Measurements from ENCODE around the gene REC8. TPM values are rescaled to one million over a fixed set of nuclear protein-coding genes. Genes with fewer than 3 reads are reported as not detected.

Gene REC8
- total and polyA plus RNA-seq, 11 donors, result 0.32 to 25.3 (median 4.4) TPM

- Histone ChIP-seq H3K4me1 (peaks cover 0 to 16% (median 0%) of the 10 kb centered on the region in 12 donors), H3K4me3 (no peak overlapping the region), H3K36me3 (peaks cover 0 to 37% (median 17%) of the 10 kb centered on the region in 9 donors), H3K9me3 (no peaks in the 10 kb centered on the region), H3K27me3 (no peaks in the 10 kb centered on the region), H3K27ac (peak overlapping the region in 8 of 12 donors; percentile 0 to 64 (median 26))
- TF ChIP-seq CTCF (IDR thresholded peaks at IDR 0.05), result no peak
- no peak for TF ChIP-seq POLR2A (IDR thresholded peaks at IDR 0.05)
- intact Hi-C loops (cut with DNase I), result no loop called here
- DNase-seq, result no peak
- WGBS, 4 donors, result 68 to 81% (median 74%) methylated on average over 7 of the region's 7 CpGs
- peak in 2 of 4 donors; percentile 23 to 72 for ATAC-seq
Observed at GRCh38 chr14:24224618-24225071, 52.8 kb downstream of the REC8 start.

- H3K4me3 ChIP-seq, result no peak overlapping the region
- peaks cover 0 to 27% (median 9%) of the 10 kb centered on the region in 12 donors for H3K4me1 ChIP-seq
- 79 to 88% (median 83%) methylated on average over 1 of the region's 1 CpG for WGBS, 4 donors
- ATAC-seq (no peak), DNase-seq (no peak)
- H3K36me3 ChIP-seq, result peaks cover 0 to 33% (median 17%) of the 10 kb centered on the region in 9 donors
- no peaks in the 10 kb centered on the region for H3K9me3 ChIP-seq
- intact Hi-C loops (cut with DNase I), result no loop called here
- H3K27ac ChIP-seq, result no peak overlapping the region
- H3K27me3 ChIP-seq, result no peaks in the 10 kb centered on the region
- TF ChIP-seq POLR2A (IDR thresholded peaks at IDR 0.05) (no peak), CTCF (IDR thresholded peaks at IDR 0.05) (no peak)
Observed at GRCh38 chr14:24226473-24226872, 54.6 kb downstream of the REC8 start.

- peaks cover 0 to 34% (median 18%) of the 10 kb centered on the region in 9 donors for H3K36me3 ChIP-seq
- H3K4me1 ChIP-seq, result peaks cover 0 to 38% (median 21%) of the 10 kb centered on the region in 12 donors
- no peak overlapping the region for H3K27ac ChIP-seq
- 0 to 100% (median 46%) methylated on average over 1 of the region's 1 CpG for WGBS, 4 donors
- no peak for ATAC-seq
- no peaks in the 10 kb centered on the region for H3K9me3 ChIP-seq
- no peak overlapping the region for H3K4me3 ChIP-seq
- H3K27me3 ChIP-seq, result no peaks in the 10 kb centered on the region
- TF ChIP-seq CTCF (IDR thresholded peaks at IDR 0.05) (no peak), POLR2A (IDR thresholded peaks at IDR 0.05) (no peak)
- intact Hi-C loops (cut with DNase I), result no loop called here
- DNase-seq, result no peak
Observed at GRCh38 chr14:24228902-24229301, 57.0 kb downstream of the REC8 start.

Small RNA genes within 50 kb of the gene (microRNA-seq; reads per million reads assigned to microRNA genes)
- 0 reads per million in 4 donors for gene MIR7703

Other genes starting within 250 kb of the REC8 start
Only the 30 nearest of the 32 such genes appear.
- 10 to 100 TPM; 17.9 to 37.1 (median 27.5) TPM for gene DHRS4L2, start 183.2 kb upstream of the REC8 start, total RNA-seq
- gene DHRS4L2, start 183.2 kb upstream of the REC8 start, polyA plus RNA-seq, result 10 to 100 TPM; 22.2 to 65.9 TPM
- under 1 TPM in 6 of 9 donors, not detected in 3; 0.05 to 0.38 (median 0.17) TPM for gene CARMIL3, start 120.1 kb upstream of the REC8 start, total RNA-seq
- under 1 TPM; 0.08 to 0.15 TPM for gene CARMIL3, start 120.1 kb upstream of the REC8 start, polyA plus RNA-seq
- gene CPNE6, start 100.5 kb upstream of the REC8 start, total RNA-seq, result under 1 TPM in 3 of 9 donors, not detected in 6; 0.23 to 0.52 (median 0.25) TPM
- not detected for gene CPNE6, start 100.5 kb upstream of the REC8 start, polyA plus RNA-seq
- gene PCK2, start 77.8 kb upstream of the REC8 start, total RNA-seq, result 10 to 100 TPM in 2 of 9 donors, 1 to 10 TPM in 7; 2.1 to 14.6 (median 3.9) TPM
- gene PCK2, start 77.8 kb upstream of the REC8 start, polyA plus RNA-seq, result 1 to 10 TPM; 1.5 to 5.4 TPM
- 100 to 1,000 TPM in 2 of 9 donors, 10 to 100 TPM in 7; 55.1 to 117 (median 75.0) TPM for gene DCAF11, start 57.3 kb upstream of the REC8 start, total RNA-seq
- gene DCAF11, start 57.3 kb upstream of the REC8 start, polyA plus RNA-seq, result 100 to 1,000 TPM in 1 of 2 donors, 10 to 100 TPM in 1; 25.3 to 111 TPM
- gene NRL, start 57.1 kb upstream of the REC8 start, total RNA-seq, result 1 to 10 TPM; 1.3 to 2.9 (median 2.1) TPM
- 1 to 10 TPM; 2.1 to 3.0 TPM for gene NRL, start 57.1 kb upstream of the REC8 start, polyA plus RNA-seq
- gene FITM1, start 41.4 kb upstream of the REC8 start, total RNA-seq, result 100 to 1,000 TPM in 5 of 9 donors, 10 to 100 TPM in 4; 58.5 to 247 (median 107) TPM
- 100 to 1,000 TPM in 1 of 2 donors, 10 to 100 TPM in 1; 43.3 to 276 TPM for gene FITM1, start 41.4 kb upstream of the REC8 start, polyA plus RNA-seq
- gene PSME1, start 35.9 kb upstream of the REC8 start, total RNA-seq, result 100 to 1,000 TPM in 6 of 9 donors, 10 to 100 TPM in 3; 87.3 to 331 (median 110) TPM
- gene PSME1, start 35.9 kb upstream of the REC8 start, polyA plus RNA-seq, result 100 to 1,000 TPM; 125 to 164 TPM
- gene EMC9, start 30.5 kb upstream of the REC8 start, total RNA-seq, result 10 to 100 TPM in 8 of 9 donors, 1 to 10 TPM in 1; 9.6 to 18.7 (median 13.8) TPM
- gene EMC9, start 30.5 kb upstream of the REC8 start, polyA plus RNA-seq, result 10 to 100 TPM; 20.1 to 30.6 TPM
- gene PSME2, start 25.5 kb upstream of the REC8 start, total RNA-seq, result 100 to 1,000 TPM in 3 of 9 donors, 10 to 100 TPM in 6; 51.4 to 360 (median 80.8) TPM
- 100 to 1,000 TPM in 1 of 2 donors, 10 to 100 TPM in 1; 90.4 to 222 TPM for gene PSME2, start 25.5 kb upstream of the REC8 start, polyA plus RNA-seq
- 10 to 100 TPM; 31.6 to 54.2 (median 36.6) TPM for gene RNF31, start 24.6 kb upstream of the REC8 start, total RNA-seq
- gene RNF31, start 24.6 kb upstream of the REC8 start, polyA plus RNA-seq, result 10 to 100 TPM; 36.4 to 38.3 TPM
- gene IRF9, start 10.8 kb upstream of the REC8 start, total RNA-seq, result 100 to 1,000 TPM in 1 of 9 donors, 10 to 100 TPM in 8; 23.4 to 169 (median 29.8) TPM
- 10 to 100 TPM; 26.6 to 30.4 TPM for gene IRF9, start 10.8 kb upstream of the REC8 start, polyA plus RNA-seq
- 10 to 100 TPM in 8 of 9 donors, 1 to 10 TPM in 1; 9.1 to 25.6 (median 17.2) TPM for gene IPO4, start 16.7 kb downstream of the REC8 start, total RNA-seq
- gene IPO4, start 16.7 kb downstream of the REC8 start, polyA plus RNA-seq, result 10 to 100 TPM in 1 of 2 donors, 1 to 10 TPM in 1; 1.8 to 40.0 TPM
- gene TM9SF1, start 23.4 kb downstream of the REC8 start, total RNA-seq, result 10 to 100 TPM; 15.4 to 32.3 (median 26.3) TPM
- 10 to 100 TPM in 1 of 2 donors, 1 to 10 TPM in 1; 6.1 to 52.8 TPM for gene TM9SF1, start 23.4 kb downstream of the REC8 start, polyA plus RNA-seq
- gene TSSK4, start 33.6 kb downstream of the REC8 start, total RNA-seq, result under 1 TPM in 1 of 9 donors, not detected in 8; 0.19 TPM
- gene TSSK4, start 33.6 kb downstream of the REC8 start, polyA plus RNA-seq, result under 1 TPM in 1 of 2 donors, not detected in 1; 0.23 TPM
- gene CHMP4A, start 41.4 kb downstream of the REC8 start, total RNA-seq, result 10 to 100 TPM; 20.2 to 42.3 (median 34.5) TPM
- gene CHMP4A, start 41.4 kb downstream of the REC8 start, polyA plus RNA-seq, result 10 to 100 TPM; 32.1 to 72.8 TPM
- 10 to 100 TPM; 12.8 to 22.6 (median 15.5) TPM for gene MDP1, start 44.0 kb downstream of the REC8 start, total RNA-seq
- 10 to 100 TPM; 20.8 to 26.5 TPM for gene MDP1, start 44.0 kb downstream of the REC8 start, polyA plus RNA-seq
- 100 to 1,000 TPM; 174 to 217 (median 197) TPM for gene NEDD8, start 60.3 kb downstream of the REC8 start, total RNA-seq
- gene NEDD8, start 60.3 kb downstream of the REC8 start, polyA plus RNA-seq, result 100 to 1,000 TPM; 276 to 287 TPM
- 10 to 100 TPM; 23.9 to 55.9 (median 32.8) TPM for gene GMPR2, start 60.8 kb downstream of the REC8 start, total RNA-seq
- 10 to 100 TPM; 26.6 to 28.1 TPM for gene GMPR2, start 60.8 kb downstream of the REC8 start, polyA plus RNA-seq
- 10 to 100 TPM; 34.5 to 58.1 (median 42.6) TPM for gene TINF2, start 70.5 kb downstream of the REC8 start, total RNA-seq
- gene TINF2, start 70.5 kb downstream of the REC8 start, polyA plus RNA-seq, result 10 to 100 TPM; 16.1 to 55.4 TPM
- gene TGM1, start 91.1 kb downstream of the REC8 start, total RNA-seq, result 10 to 100 TPM in 1 of 9 donors, 1 to 10 TPM in 3, under 1 TPM in 2, not detected in 3; 0.52 to 38.9 (median 1.0) TPM
- gene TGM1, start 91.1 kb downstream of the REC8 start, polyA plus RNA-seq, result under 1 TPM; 0.61 to 0.69 TPM
- 10 to 100 TPM; 18.8 to 33.1 (median 26.7) TPM for gene RABGGTA, start 99.5 kb downstream of the REC8 start, total RNA-seq
- gene RABGGTA, start 99.5 kb downstream of the REC8 start, polyA plus RNA-seq, result 10 to 100 TPM; 26.3 to 29.2 TPM
- 10 to 100 TPM in 6 of 9 donors, 1 to 10 TPM in 3; 6.3 to 18.1 (median 11.3) TPM for gene DHRS1, start 127.7 kb downstream of the REC8 start, total RNA-seq
- gene DHRS1, start 127.7 kb downstream of the REC8 start, polyA plus RNA-seq, result 10 to 100 TPM in 1 of 2 donors, 1 to 10 TPM in 1; 5.5 to 10.7 TPM
- gene NOP9, start 127.8 kb downstream of the REC8 start, total RNA-seq, result 10 to 100 TPM; 22.1 to 34.0 (median 27.8) TPM
- gene NOP9, start 127.8 kb downstream of the REC8 start, polyA plus RNA-seq, result 10 to 100 TPM; 13.5 to 29.8 TPM
- gene CIDEB, start 135.9 kb downstream of the REC8 start, total RNA-seq, result 10 to 100 TPM in 1 of 9 donors, 1 to 10 TPM in 8; 1.7 to 10.1 (median 3.0) TPM
- 1 to 10 TPM; 2.6 to 3.2 TPM for gene CIDEB, start 135.9 kb downstream of the REC8 start, polyA plus RNA-seq
- 1 to 10 TPM in 7 of 9 donors, under 1 TPM in 2; 0.81 to 3.8 (median 1.6) TPM for gene LTB4R2, start 138.1 kb downstream of the REC8 start, total RNA-seq
- gene LTB4R2, start 138.1 kb downstream of the REC8 start, polyA plus RNA-seq, result under 1 TPM; 0.53 to 0.64 TPM
- gene LTB4R, start 139.4 kb downstream of the REC8 start, total RNA-seq, result 1 to 10 TPM in 8 of 9 donors, under 1 TPM in 1; 0.92 to 8.8 (median 1.7) TPM
- 1 to 10 TPM; 1.2 to 2.2 TPM for gene LTB4R, start 139.4 kb downstream of the REC8 start, polyA plus RNA-seq
- 10 to 100 TPM; 20.7 to 47.5 (median 27.5) TPM for gene ADCY4, start 163.0 kb downstream of the REC8 start, total RNA-seq
- 10 to 100 TPM; 21.9 to 40.4 TPM for gene ADCY4, start 163.0 kb downstream of the REC8 start, polyA plus RNA-seq
- 10 to 100 TPM in 1 of 9 donors, 1 to 10 TPM in 6, under 1 TPM in 2; 0.75 to 10.5 (median 3.0) TPM for gene RIPK3, start 167.9 kb downstream of the REC8 start, total RNA-seq
- 1 to 10 TPM; 4.0 to 4.4 TPM for gene RIPK3, start 167.9 kb downstream of the REC8 start, polyA plus RNA-seq
- 10 to 100 TPM in 7 of 9 donors, 1 to 10 TPM in 2; 6.5 to 19.1 (median 11.7) TPM for gene NFATC4, start 196.1 kb downstream of the REC8 start, total RNA-seq
- gene NFATC4, start 196.1 kb downstream of the REC8 start, polyA plus RNA-seq, result 10 to 100 TPM; 12.5 to 23.0 TPM

Data from heart left ventricle (tissue), 16 donors.